Astrocyte (in vitro differentiated cells and primary cell): ENCODE results near the gene GALNS. TPM values are rescaled to one million over a fixed set of nuclear protein-coding genes. Genes with fewer than 3 reads are reported as not detected.

Experiments used
- DNase-seq: peaks from one replicate; pipeline ENCODE4 v3.0.0-alpha.2; 2010; ENCODE audit warnings: low read depth
- FAIRE-seq: peaks from 2 replicates; lab custom pipeline; 2011; peaks lifted over from hg19 to GRCh38; lab: Jason Lieb, UNC
- H2AFZ ChIP-seq: 2 replicates; pipeline ENCODE4 v1.6.0; 2012; ENCODE audit warnings: low read depth, low read length, inconsistent platforms
- H3K27ac ChIP-seq: 2 replicates; pipeline ENCODE4 v1.5.1; 2011; ENCODE audit warnings: low read depth, low read length, inconsistent platforms
- H3K27me3 ChIP-seq: 2 replicates; pipeline ENCODE4 v1.6.0; 2011; ENCODE audit warnings: low read length, inconsistent platforms; ENCODE audit not compliant: insufficient read depth
- H3K36me3 ChIP-seq: 2 replicates; pipeline ENCODE4 v1.5.1; 2011; ENCODE audit warnings: low read length, inconsistent platforms; ENCODE audit not compliant: insufficient read depth
- H3K4me1 ChIP-seq: 2 replicates; pipeline ENCODE4 v1.5.1; 2011; ENCODE audit warnings: low read length, inconsistent platforms; ENCODE audit not compliant: insufficient read depth
- H3K4me2 ChIP-seq: 2 replicates; pipeline ENCODE4 v1.6.0; 2012; ENCODE audit warnings: low read length, inconsistent platforms
- H3K4me3 ChIP-seq: 2 replicates; pipeline ENCODE4 v1.5.1; 2011; ENCODE audit warnings: low read depth, mild to moderate bottlenecking, low read length, inconsistent platforms; ENCODE audit not compliant: insufficient read depth
- H3K79me2 ChIP-seq: 2 replicates; pipeline ENCODE4 v1.6.0; 2012; ENCODE audit warnings: mild to moderate bottlenecking, low read length, inconsistent platforms; ENCODE audit not compliant: insufficient read depth
- H3K9ac ChIP-seq: 2 replicates; pipeline ENCODE4 v1.6.0; 2012; ENCODE audit warnings: mild to moderate bottlenecking, low read length, inconsistent platforms
- H3K9me3 ChIP-seq: 2 replicates; pipeline ENCODE4 v1.5.1; 2012; ENCODE audit warnings: low read depth, mild to moderate bottlenecking, low read length, inconsistent platforms; ENCODE audit not compliant: insufficient read depth
- H4K20me1 ChIP-seq: 2 replicates; pipeline ENCODE4 v1.6.0; 2012; ENCODE audit warnings: low read length, inconsistent platforms; ENCODE audit not compliant: insufficient read depth
- H3K27ac Mint-ChIP-seq: one replicate; pipeline ENCODE4 v1.8.0; 2021; ENCODE audit warnings: mild to moderate bottlenecking, mixed read lengths; ENCODE audit not compliant: unreplicated experiment
- H3K27me3 Mint-ChIP-seq: one replicate; pipeline ENCODE4 v1.8.0; 2021; ENCODE audit warnings: low read depth, mixed read lengths; ENCODE audit not compliant: unreplicated experiment
- H3K36me3 Mint-ChIP-seq: one replicate; pipeline ENCODE4 v1.8.0; 2021; ENCODE audit warnings: low read depth, mixed read lengths; ENCODE audit not compliant: unreplicated experiment
- H3K4me1 Mint-ChIP-seq: one replicate; pipeline ENCODE4 v1.8.0; 2021; ENCODE audit warnings: low read depth, mixed read lengths; ENCODE audit not compliant: unreplicated experiment
- H3K4me3 Mint-ChIP-seq: one replicate; pipeline ENCODE4 v1.8.0; 2021; ENCODE audit warnings: mild to moderate bottlenecking, moderate library complexity, mixed read lengths; ENCODE audit not compliant: unreplicated experiment
- H3K9me3 Mint-ChIP-seq: one replicate; pipeline ENCODE4 v1.8.0; 2021; ENCODE audit warnings: mild to moderate bottlenecking, mixed read lengths; ENCODE audit not compliant: unreplicated experiment
- EZH2 ChIP-seq: IDR thresholded peaks from 2 replicates; pipeline ENCODE4 v1.6.1; 2012; ENCODE audit warnings: mild to moderate bottlenecking, low read length, inconsistent platforms; ENCODE audit not compliant: insufficient read depth
- total RNA-seq: library from RNA; stranded (reverse); gene quantifications from 2 replicates; pipeline ENCODE4 v1.2.1, GENCODE V29; 2021
- TF ChIP-seq, protein P1 (sequence below): IDR thresholded peaks from 2 replicates; pipeline ENCODE4 v1.5.1; 2011; ENCODE audit warnings: low read depth, mild to moderate bottlenecking, inconsistent platforms, low read length, moderate library complexity; ENCODE audit not compliant: insufficient read depth

GALNS gene
- total RNA-seq, 1 donor from 2014 or later, result 31.7 TPM

DNA sequence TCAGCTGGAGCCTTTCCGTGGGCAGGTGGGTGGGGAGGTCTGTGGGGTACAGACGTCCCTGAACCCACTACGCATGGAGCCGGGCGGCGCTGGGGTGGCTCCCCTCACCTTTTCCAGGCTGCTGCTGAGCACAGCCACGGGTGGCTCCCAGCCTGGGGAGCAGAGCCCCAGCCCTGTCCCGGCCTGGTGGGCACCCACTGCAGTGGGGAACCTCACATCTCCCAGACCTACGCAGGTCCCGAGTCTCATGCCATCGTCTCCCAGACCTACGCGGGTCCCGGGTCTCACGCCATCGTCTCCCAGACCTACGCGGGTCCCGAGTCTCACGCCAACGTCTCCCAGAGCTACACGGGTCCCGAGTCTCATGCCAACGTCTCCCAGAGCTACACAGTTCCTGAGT, 28.0 kb downstream of the GALNS start:
- Histone ChIP-seq H4K20me1 (no peaks in the 10 kb centered on the region), H3K4me2 (no peak overlapping the region), H3K9me3 (no peaks in the 10 kb centered on the region), H2AFZ (no peak overlapping the region), H3K79me2 (no peaks in the 10 kb centered on the region), H3K4me1 (no peaks in the 10 kb centered on the region), H3K9ac (no peak overlapping the region), H3K27me3 (no peaks in the 10 kb centered on the region), H3K27ac (no peak overlapping the region), H3K36me3 (no peaks in the 10 kb centered on the region), H3K4me3 (no peak overlapping the region)
- Mint-ChIP-seq H3K4me3 (no peak overlapping the region), H3K27me3 (no peaks in the 10 kb centered on the region), H3K9me3 (no peaks in the 10 kb centered on the region), H3K36me3 (peaks cover 2% of the 10 kb centered on the region), H3K4me1 (no peaks in the 10 kb centered on the region), H3K27ac (no peak overlapping the region)
- no peak for FAIRE-seq
- TF ChIP-seq, protein P1, sequence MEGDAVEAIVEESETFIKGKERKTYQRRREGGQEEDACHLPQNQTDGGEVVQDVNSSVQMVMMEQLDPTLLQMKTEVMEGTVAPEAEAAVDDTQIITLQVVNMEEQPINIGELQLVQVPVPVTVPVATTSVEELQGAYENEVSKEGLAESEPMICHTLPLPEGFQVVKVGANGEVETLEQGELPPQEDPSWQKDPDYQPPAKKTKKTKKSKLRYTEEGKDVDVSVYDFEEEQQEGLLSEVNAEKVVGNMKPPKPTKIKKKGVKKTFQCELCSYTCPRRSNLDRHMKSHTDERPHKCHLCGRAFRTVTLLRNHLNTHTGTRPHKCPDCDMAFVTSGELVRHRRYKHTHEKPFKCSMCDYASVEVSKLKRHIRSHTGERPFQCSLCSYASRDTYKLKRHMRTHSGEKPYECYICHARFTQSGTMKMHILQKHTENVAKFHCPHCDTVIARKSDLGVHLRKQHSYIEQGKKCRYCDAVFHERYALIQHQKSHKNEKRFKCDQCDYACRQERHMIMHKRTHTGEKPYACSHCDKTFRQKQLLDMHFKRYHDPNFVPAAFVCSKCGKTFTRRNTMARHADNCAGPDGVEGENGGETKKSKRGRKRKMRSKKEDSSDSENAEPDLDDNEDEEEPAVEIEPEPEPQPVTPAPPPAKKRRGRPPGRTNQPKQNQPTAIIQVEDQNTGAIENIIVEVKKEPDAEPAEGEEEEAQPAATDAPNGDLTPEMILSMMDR, result no peak
- DNase-seq, result no peak

- no peak overlapping the region for H3K27ac Mint-ChIP-seq
- no peaks in the 10 kb centered on the region for H3K9me3 ChIP-seq
- no peak for FAIRE-seq
These were observed 29.0 kb downstream of the GALNS start for GRCh38 chr16:88827727-88828126.

DNA sequence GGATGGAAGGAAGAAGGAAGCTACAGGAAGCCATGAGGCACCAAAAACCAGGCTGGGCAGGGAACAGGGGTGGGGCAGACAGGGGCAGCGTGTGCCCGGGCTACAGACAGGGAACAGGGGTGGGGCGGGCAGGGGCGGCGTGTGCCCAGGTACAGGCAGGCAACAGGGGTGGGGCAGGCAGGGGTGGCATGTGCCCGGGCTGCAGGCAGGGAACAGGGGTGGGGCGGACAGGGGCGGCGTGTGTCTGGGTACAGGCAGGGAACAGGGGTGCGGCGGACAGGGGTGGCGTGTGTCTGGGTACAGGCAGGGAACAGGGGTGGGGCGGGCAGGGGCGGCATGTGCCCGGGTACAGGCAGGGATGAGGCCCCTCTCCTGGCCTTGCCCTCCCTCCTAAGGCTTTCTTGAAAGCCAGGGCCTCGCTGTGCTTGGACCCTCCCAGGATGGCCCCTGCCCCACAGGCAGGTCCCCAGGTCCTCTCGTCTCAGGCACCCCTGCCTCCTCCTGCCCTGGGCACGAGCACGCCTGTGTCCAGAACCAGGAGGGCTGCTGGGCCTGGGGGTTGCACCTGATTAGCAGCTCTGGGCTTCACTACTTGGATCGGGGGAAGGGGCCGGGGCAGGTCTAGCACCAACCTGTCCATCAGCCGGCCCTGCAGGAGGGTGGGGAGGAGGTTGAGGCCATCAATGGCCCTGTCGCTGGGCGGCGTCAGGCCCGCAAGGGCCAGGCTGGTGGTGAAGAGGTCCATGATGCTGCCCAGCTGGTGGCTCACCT, 30.5 kb downstream of the GALNS start:
- no peak overlapping the region for H3K4me3 ChIP-seq
- Mint-ChIP-seq H3K27ac (no peak overlapping the region), H3K27me3 (no peaks in the 10 kb centered on the region), H3K9me3 (no peaks in the 10 kb centered on the region), H3K36me3 (peaks cover 7% of the 10 kb centered on the region), H3K4me1 (no peaks in the 10 kb centered on the region), H3K4me3 (no peak overlapping the region)
- DNase-seq (no peak), FAIRE-seq (no peak)
- H3K9ac ChIP-seq, result no peak overlapping the region
- H4K20me1 ChIP-seq, result no peaks in the 10 kb centered on the region
- H3K4me2 ChIP-seq, result no peak overlapping the region
- no peaks in the 10 kb centered on the region for H3K79me2 ChIP-seq
- no peaks in the 10 kb centered on the region for H3K4me1 ChIP-seq
- TF ChIP-seq, protein P1, result no peak
- TF ChIP-seq EZH2, result no peak
- H3K27ac ChIP-seq, result no peak overlapping the region
- no peaks in the 10 kb centered on the region for H3K36me3 ChIP-seq
- H3K27me3 ChIP-seq, result no peaks in the 10 kb centered on the region
- no peak overlapping the region for H2AFZ ChIP-seq
- H3K9me3 ChIP-seq, result no peaks in the 10 kb centered on the region

More at GRCh38 chr16:88827727-88828126, 29.0 kb downstream of the GALNS start:
- TF ChIP-seq, protein P1, result no peak
- TF ChIP-seq EZH2, result no peak
- Histone ChIP-seq H3K79me2 (no peaks in the 10 kb centered on the region), H3K27me3 (no peaks in the 10 kb centered on the region), H3K27ac (no peak overlapping the region), H4K20me1 (no peaks in the 10 kb centered on the region), H3K4me3 (no peak overlapping the region), H3K9ac (no peak overlapping the region), H2AFZ (no peak overlapping the region), H3K4me1 (no peaks in the 10 kb centered on the region), H3K36me3 (no peaks in the 10 kb centered on the region), H3K4me2 (no peak overlapping the region)
- H3K27me3 Mint-ChIP-seq, result no peaks in the 10 kb centered on the region
- no peaks in the 10 kb centered on the region for H3K4me1 Mint-ChIP-seq
- no peak overlapping the region for H3K4me3 Mint-ChIP-seq
- peaks cover 6% of the 10 kb centered on the region for H3K36me3 Mint-ChIP-seq
- no peaks in the 10 kb centered on the region for H3K9me3 Mint-ChIP-seq
- no peak for DNase-seq
